ENCODE data around the gene MEIG1. TPM values are rescaled to one million over a fixed set of nuclear protein-coding genes. Genes with fewer than 3 reads are reported as not detected.
"Not testable (repeated sequence)": the region's sequence is repeated elsewhere in the genome, so short reads cannot be mapped to it uniquely, and the experiment has no call there.

The MEIG1 gene
- total RNA-seq, 2 donors from 2014 or later, result not detected

- DNase-seq; ATAC-seq; intact Hi-C loops (cut with DNase I): not testable (repeated sequence)
Measured at GRCh38 chr10:15020966-15021365, 61.8 kb downstream of the MEIG1 start.

Other genes starting within 250 kb of the MEIG1 start
- gene FAM107B, start 184.5 kb upstream of the MEIG1 start, total RNA-seq, result 10 to 100 TPM; 15.3 to 17.1 TPM
- 1 to 10 TPM; 1.3 to 1.6 TPM for gene CDNF, start 121.4 kb upstream of the MEIG1 start, total RNA-seq
- gene HSPA14, start 121.1 kb upstream of the MEIG1 start, total RNA-seq, result 10 to 100 TPM in 1 of 2 donors, 1 to 10 TPM in 1; 7.0 to 10.5 TPM
- 1 to 10 TPM; 5.4 to 6.3 TPM for gene MSANTD7, start 121.1 kb upstream of the MEIG1 start, total RNA-seq
- 1 to 10 TPM; 6.4 to 7.6 TPM for gene SUV39H2, start 80.5 kb upstream of the MEIG1 start, total RNA-seq
- 1 to 10 TPM; 3.9 to 5.4 TPM for gene DCLRE1C, start 5.3 kb upstream of the MEIG1 start, total RNA-seq
- gene OLAH, start 84.6 kb downstream of the MEIG1 start, total RNA-seq, result under 1 TPM; 0.35 to 0.42 TPM
- gene ACBD7, start 129.4 kb downstream of the MEIG1 start, total RNA-seq, result under 1 TPM in 1 of 2 donors, not detected in 1; 0.21 TPM
- gene RPP38, start 138.0 kb downstream of the MEIG1 start, total RNA-seq, result 1 to 10 TPM; 9.1 to 9.3 TPM
- 10 to 100 TPM; 14.0 to 15.8 TPM for gene NMT2, start 209.3 kb downstream of the MEIG1 start, total RNA-seq